Measurements from ENCODE around the gene STUM.

- TF ChIP-seq CREB1 (CRISPR knock-in tag; IDR thresholded peaks at IDR 0.05; ENCODE audit: low read depth) (no peak), EZH2 (IDR thresholded peaks at IDR 0.05; ENCODE audit: low read depth, unreplicated experiment) (no peak), EZH2phosphoT487 (IDR thresholded peaks at IDR 0.05; ENCODE audit: unreplicated experiment) (no peak), REST (IDR thresholded peaks at IDR 0.05; ENCODE audit: unreplicated experiment) (no peak), CTCF (conservative IDR thresholded peaks at IDR 0.05; ENCODE audit: low read depth in 2 of 2) (no peak)
These were observed 89.5 kb downstream of the STUM start for GRCh38 chr1:226638001-226638601.
